ENCODE measurements around the gene TMOD2. TPM values are rescaled to one million over a fixed set of nuclear protein-coding genes. Genes with fewer than 3 reads are reported as not detected.

TMOD2 gene
- total RNA-seq, 1 experiment from 2014 or later: 3.0 TPM

- Histone ChIP-seq H3K27me3 (ENCODE audit: insufficient read depth, low read length) (no peaks in the 10 kb centered on the region), H3K56ac (ENCODE audit: insufficient read length, low read depth, low read length) (no peak overlapping the region), H4K20me1 (ENCODE audit: control insufficient read depth, insufficient read depth, insufficient read length) (no peaks in the 10 kb centered on the region), H3K14ac (ENCODE audit: insufficient read depth, low read length) (no peak overlapping the region), H3K4ac (ENCODE audit: low read depth, low read length) (no peak overlapping the region), H4K8ac (replicated peaks; ENCODE audit: insufficient read length, low read depth, low read length) (no peak overlapping the region), H2AK5ac (ENCODE audit: insufficient read length, low read length) (no peak overlapping the region), H3K79me1 (ENCODE audit: insufficient read depth, low read depth, low read length, poor library complexity, severe bottlenecking) (no peaks in the 10 kb centered on the region), H2BK20ac (ENCODE audit: low read depth, low read length, poor library complexity, severe bottlenecking) (no peak overlapping the region), H2AFZ (ENCODE audit: low read length) (no peak overlapping the region), H2BK12ac (ENCODE audit: insufficient read length, low read depth, low read length) (no peak overlapping the region), H2BK120ac (ENCODE audit: low read depth, low read length, poor library complexity, severe bottlenecking) (no peak overlapping the region), H4K91ac (ENCODE audit: insufficient read length, low read depth, low read length) (no peak overlapping the region), H3K27ac (ENCODE audit: insufficient read length, low read depth, low read length) (no peak overlapping the region), H2BK15ac (ENCODE audit: low read depth, low read length) (no peak overlapping the region), H3K9ac (ENCODE audit: extremely low read depth, insufficient read length, low read length) (no peak overlapping the region), H2BK5ac (ENCODE audit: insufficient read length, low read length) (no peak overlapping the region), H3T11ph (ENCODE audit: low read length) (no peak overlapping the region), H3K4me2 (ENCODE audit: insufficient read depth, insufficient read length, low read length) (no peak overlapping the region), H3K23me2 (ENCODE audit: insufficient read length, low read depth, low read length, poor library complexity, severe bottlenecking) (no peaks in the 10 kb centered on the region), H3K23ac (ENCODE audit: insufficient read length, low read depth, low read length) (no peak overlapping the region), H3K18ac (ENCODE audit: insufficient read length, low read depth, low read length) (no peak overlapping the region), H3K9me3 (ENCODE audit: control insufficient read depth, low read depth, low read length) (no peaks in the 10 kb centered on the region), H3K4me1 (ENCODE audit: insufficient read depth, low read length) (no peaks in the 10 kb centered on the region), H4K5ac (ENCODE audit: insufficient read length, low read depth, low read length) (no peak overlapping the region), H3K79me2 (ENCODE audit: insufficient read depth, low read length) (no peaks in the 10 kb centered on the region)
- H3K36me3 Mint-ChIP-seq (ENCODE audit: insufficient read depth in 1 of 3, low read depth in 3 of 3): no peaks in the 10 kb centered on the region
- peak; percentile 63 for DNase-seq
- TF ChIP-seq CTCF (conservative IDR thresholded peaks at IDR 0.05): peak; percentile 79
- H3K4me1 Mint-ChIP-seq: no peaks in the 10 kb centered on the region; a peak in 1 of 4 replicates
- WGBS (ENCODE audit: extremely low coverage, insufficient read length, low lambda C conversion rate): no CpG with 5 or more reads among the region's 3 CpGs
- no peak overlapping the region for H3K4me3 Mint-ChIP-seq
- 0 out of 7 replicates have a peak overlapping the region, but pooled peaks of 1 of the 3 experiments have one; percentile 12 for H3K27ac Mint-ChIP-seq
- H3K27me3 Mint-ChIP-seq (ENCODE audit: low read depth): no peaks in the 10 kb centered on the region; the same call in 1 of the 2 replicates
- H3K9me3 Mint-ChIP-seq: no peaks in the 10 kb centered on the region
Measured at GRCh38 chr15:51801391-51801835, 50.0 kb downstream of the TMOD2 start.
